SK-N-MC (cell line): ENCODE data around the gene ERP27.

Source experiments
- EZH2 ChIP-seq: fragments of 200-600 bp; sonication (generic); IDR thresholded peaks from one replicate; pipeline ENCODE4 v1.6.1; 2017; ENCODE audit warnings: antibody characterized with exemption
- FOXP2 ChIP-seq: optimal IDR thresholded peaks from 2 replicates; pipeline ENCODE3; 2011; ENCODE audit warnings: mild to moderate bottlenecking, moderate library complexity; ENCODE audit not compliant: insufficient read depth; ENCODE audit errors: extremely low read length, control extremely low read depth
- POLR2AphosphoS5 ChIP-seq: IDR thresholded peaks from 2 replicates; pipeline ENCODE4 v1.6.1; 2012; ENCODE audit warnings: mild to moderate bottlenecking, low read depth, low read length, borderline replicate concordance

GRCh38 chr12:14946861-14947260 is 8.5 kb upstream of the ERP27 start:
- no peak for TF ChIP-seq EZH2
- no peak for TF ChIP-seq POLR2AphosphoS5
- no peak for TF ChIP-seq FOXP2
